Activated CD4-positive, alpha-beta T cell treated with anti-CD3 and anti-CD28 coated beads, Interleukin-2, Interleukin-6, amounts not matched to agents 100 ng/mL and 50 ng/mL, durations not matched to agents 16 hours and 8 hours (primary cell): ENCODE results near the gene SSH2.
"Not testable (repeated sequence)": the region's sequence is repeated elsewhere in the genome, so short reads cannot be mapped to it uniquely, and the experiment has no call there.

Source experiments
- DNase-seq: peaks from one replicate; pipeline ENCODE4 v3.0.0-alpha.2; 2020

SSH2 gene

GRCh38 chr17:29870836-29871465 is 59.1 kb downstream of the SSH2 start:
- DNase-seq, result no peak

- no peak for DNase-seq
Observed at GRCh38 chr17:29867643-29868181, 62.3 kb downstream of the SSH2 start.

DNA sequence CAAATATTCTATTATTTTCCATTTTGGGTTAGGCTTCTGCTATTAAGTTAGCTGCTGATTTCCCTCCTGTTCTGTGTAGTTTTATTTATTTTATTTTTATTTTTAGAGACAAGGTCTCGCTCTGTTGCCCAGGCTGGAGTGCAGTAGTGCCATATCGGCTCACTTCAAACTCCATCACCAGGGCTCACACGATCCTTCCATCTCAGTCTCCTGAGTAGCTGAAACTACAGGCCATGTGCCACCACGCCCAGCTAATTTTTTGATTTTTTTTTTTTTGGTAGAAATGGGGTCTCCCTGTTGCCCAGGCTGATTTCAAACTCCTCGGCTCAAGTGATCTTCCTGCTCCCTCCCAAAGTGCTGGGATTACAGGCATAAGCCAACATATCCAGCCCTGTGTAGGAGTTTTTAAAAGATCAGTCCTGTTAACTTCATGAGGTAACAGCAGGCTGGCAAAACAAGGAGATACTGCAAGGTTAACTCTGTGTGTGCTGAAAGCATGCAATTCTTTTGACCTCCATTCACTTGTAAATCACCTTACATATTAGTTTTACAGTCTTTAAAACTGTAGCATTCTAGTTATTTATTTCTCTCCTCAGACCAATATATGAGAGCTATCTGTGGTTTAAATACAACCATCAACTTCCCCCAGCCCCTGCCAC is 63.2 kb downstream of the SSH2 start:
- no peak for DNase-seq

- DNase-seq, result no peak
Observed at GRCh38 chr17:29864615-29865014, 65.4 kb downstream of the SSH2 start.

GRCh38 chr17:29864123-29864522 is 65.9 kb downstream of the SSH2 start:
- not testable (repeated sequence) for DNase-seq

- no peak for DNase-seq
Observed at GRCh38 chr17:29862951-29863350, 67.1 kb downstream of the SSH2 start.

DNA sequence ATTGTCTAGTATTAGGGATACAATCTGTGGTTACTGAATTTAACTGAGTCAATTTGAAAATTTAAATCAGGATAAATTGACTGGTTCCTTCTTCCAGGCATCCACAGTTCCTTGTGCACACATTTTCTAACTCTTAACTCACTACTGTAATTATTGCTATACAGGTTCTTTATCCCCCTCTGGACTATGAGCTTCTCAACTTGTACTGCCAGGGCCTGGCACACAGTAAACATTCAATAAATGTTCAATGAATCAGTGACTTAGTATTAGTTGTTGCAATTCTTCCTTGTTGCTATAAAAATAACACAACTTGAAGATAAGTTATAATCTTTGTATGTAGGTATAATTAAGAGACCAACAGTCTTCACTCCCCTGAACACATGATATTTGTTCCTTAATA is 67.9 kb downstream of the SSH2 start:
- DNase-seq, result no peak

- DNase-seq, result not testable (repeated sequence)
Observed at GRCh38 chr17:29859445-29859844, 70.6 kb downstream of the SSH2 start.

GRCh38 chr17:29857823-29858222 is 72.2 kb downstream of the SSH2 start:
- DNase-seq, result no peak

DNA sequence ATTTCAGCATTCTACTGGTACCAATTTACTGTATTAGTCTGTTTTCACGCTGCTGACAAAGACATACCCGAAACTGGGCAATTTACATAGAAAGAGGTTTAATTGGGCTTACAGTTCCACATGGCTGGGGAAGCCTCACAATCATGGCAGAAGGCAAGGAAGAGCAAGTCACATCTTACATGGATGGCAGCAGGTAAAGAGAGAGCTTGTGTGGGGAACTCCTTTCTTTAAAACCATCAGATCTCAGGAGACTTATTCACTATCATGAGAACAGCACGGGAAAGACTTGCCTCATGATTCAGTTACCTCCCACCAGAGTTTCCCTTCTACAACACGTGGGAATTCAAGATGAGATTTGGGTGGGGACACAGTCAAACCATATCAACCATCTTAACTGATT is 72.9 kb downstream of the SSH2 start:
- DNase-seq, result not testable (repeated sequence)

DNA sequence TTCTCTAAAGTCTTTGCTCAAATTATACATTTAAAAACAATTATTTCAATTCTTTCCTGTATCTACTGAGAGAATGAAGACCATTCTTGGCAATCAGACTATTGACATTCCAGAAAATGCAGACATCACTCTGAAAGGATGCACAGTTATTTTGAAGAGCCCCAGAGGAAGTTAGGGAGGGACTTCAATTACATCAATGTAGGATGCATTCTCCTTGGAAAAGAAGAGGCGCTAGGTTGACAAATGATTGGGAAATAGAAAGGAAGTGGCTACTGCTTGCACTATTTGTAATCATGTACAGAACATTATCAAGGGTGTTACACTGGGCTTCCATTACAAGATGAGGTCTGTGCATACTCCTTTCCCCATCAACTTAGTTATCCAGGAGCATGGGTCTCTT is 74.3 kb downstream of the SSH2 start:
- DNase-seq, result no peak

GRCh38 chr17:29848737-29849136 is 81.3 kb downstream of the SSH2 start:
- no peak for DNase-seq

GRCh38 chr17:29847527-29848400 is 82.3 kb downstream of the SSH2 start:
- DNase-seq, result no peak

- no peak for DNase-seq
Observed at GRCh38 chr17:29847118-29847517, 82.9 kb downstream of the SSH2 start.

DNA sequence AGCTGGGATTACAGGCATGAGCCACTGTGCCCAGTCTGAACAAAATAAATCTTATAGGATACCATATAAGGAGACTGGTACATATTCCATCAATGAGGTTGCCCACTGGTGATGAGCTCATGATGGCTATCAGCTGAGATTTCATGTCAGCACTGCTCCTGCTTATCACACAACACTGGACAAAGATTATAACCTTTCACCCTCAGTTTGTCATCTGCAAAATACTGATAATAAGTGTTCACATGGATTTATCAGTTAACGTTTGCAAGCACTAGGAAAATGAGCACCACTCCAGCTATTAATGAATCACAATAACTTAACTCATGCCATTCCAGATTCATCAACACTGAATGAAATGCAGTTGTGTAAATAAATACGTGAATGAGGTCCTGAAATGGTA is 83.7 kb downstream of the SSH2 start:
- no peak for DNase-seq

DNA sequence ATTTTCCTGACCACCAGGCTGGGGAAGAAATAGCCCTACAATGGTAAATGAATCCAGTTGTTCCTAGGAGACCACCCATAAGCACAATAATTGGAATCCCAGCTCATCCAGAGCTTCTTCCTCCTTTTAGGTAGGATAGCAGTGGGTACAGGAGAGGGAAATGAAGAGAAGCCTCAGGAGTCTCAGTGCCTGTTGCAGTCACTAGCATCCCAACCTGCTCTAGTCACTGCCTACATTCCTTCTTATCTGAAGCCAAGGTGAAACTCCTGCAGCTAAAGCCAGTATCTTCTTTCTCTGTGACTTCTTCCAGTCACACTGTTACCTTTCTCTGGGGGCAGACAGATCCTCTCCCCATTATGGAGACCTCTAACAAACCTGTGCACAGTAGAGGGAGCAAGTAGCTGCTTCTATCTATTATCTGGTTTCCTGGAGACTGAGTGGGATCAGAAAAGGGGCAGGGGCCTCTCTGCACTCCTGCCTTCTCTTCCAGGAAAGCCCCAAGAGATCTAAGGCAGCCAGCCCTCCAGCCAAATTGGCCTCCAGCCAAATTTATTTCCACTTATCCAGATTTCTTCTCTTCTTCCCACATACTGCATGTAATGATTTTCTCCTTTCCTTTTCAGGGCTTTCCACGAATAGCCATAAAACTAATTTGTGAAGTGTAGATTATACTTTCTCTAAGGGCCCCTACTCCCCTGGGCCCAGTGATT is 85.5 kb downstream of the SSH2 start:
- DNase-seq, result no peak

GRCh38 chr17:29840884-29841283 is 89.1 kb downstream of the SSH2 start:
- DNase-seq, result no peak

- no peak for DNase-seq
Observed at GRCh38 chr17:29839656-29840055, 90.4 kb downstream of the SSH2 start.

- DNase-seq, result no peak
Observed at GRCh38 chr17:29838961-29839360, 91.1 kb downstream of the SSH2 start.

DNA sequence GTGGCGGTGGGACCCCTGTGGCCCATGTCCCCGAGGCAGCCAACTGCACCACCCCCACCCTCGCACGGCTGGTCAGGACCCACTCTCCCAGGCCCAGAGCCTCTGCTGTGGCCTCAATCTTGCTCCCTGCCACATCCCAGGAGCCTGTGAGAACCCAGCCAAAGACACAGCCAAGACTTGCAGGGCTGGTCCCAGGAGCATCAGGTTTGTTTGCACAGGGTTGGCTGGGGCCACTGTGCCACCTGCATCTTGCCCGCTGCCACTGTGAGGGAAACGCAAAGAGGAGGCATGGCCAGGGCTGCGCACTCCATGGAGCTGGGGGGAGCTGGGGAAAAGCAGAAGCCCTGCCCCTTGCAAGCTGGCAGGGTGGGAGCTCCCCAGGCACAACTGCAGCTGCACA is 92.5 kb downstream of the SSH2 start:
- no peak for DNase-seq

GRCh38 chr17:29836643-29837042 is 93.4 kb downstream of the SSH2 start:
- no peak for DNase-seq

- DNase-seq, result no peak
Observed at GRCh38 chr17:29835435-29836351, 94.3 kb downstream of the SSH2 start.
